GM12878 (cell line): ENCODE results near the gene SPOCD1. TPM values are rescaled to one million over a fixed set of nuclear protein-coding genes. Genes with fewer than 3 reads are reported as not detected.

Experiments
- BCLAF1 ChIP-seq: fragments of 450-650 bp; IDR thresholded peaks from 2 replicates; pipeline ENCODE4 v1.6.1; 2017; ENCODE audit warnings: antibody characterized with exemption, mild to moderate bottlenecking, moderate library complexity
- BRCA1 ChIP-seq: IDR thresholded peaks from 2 replicates; pipeline ENCODE4 v1.6.1; 2011; ENCODE audit warnings: low read depth, low read length, improper control_type of control experiment
- CREM ChIP-seq: IDR thresholded peaks from 2 replicates; pipeline ENCODE4 v1.6.1; 2014; ENCODE audit warnings: antibody characterized with exemption, low read depth
- CTCF ChIP-seq, 3 experiments: IDR thresholded peaks in 2 of 3; conservative IDR thresholded peaks in 1 of 3; 2 replicates each; pipeline ENCODE4 v1.5.1; 2011; ENCODE audit warnings: low read depth in 3 of 3, low read length in 3 of 3, mild to moderate bottlenecking in 3 of 3, control low read depth in 2 of 3, moderate library complexity in 2 of 3, inconsistent platforms in 1 of 3, mixed read lengths in 1 of 3; ENCODE audit not compliant: control insufficient read depth in 2 of 3, insufficient read depth in 1 of 3; ENCODE audit errors: extremely low read depth in 1 of 3
- IKZF2 ChIP-seq, 2 experiments: fragments of 450-650 bp; IDR thresholded peaks; 2 replicates each; pipeline ENCODE4 v1.6.1; 2017; ENCODE audit warnings: mild to moderate bottlenecking in 2 of 2, moderate library complexity in 2 of 2
- MAX ChIP-seq: IDR thresholded peaks from 2 replicates; pipeline ENCODE4 v1.6.1; 2012; ENCODE audit warnings: low read depth, low read length, improper control_type of control experiment
- MTA3 ChIP-seq: IDR thresholded peaks from 2 replicates; pipeline ENCODE4 v1.6.1; 2012; ENCODE audit warnings: low read length, inconsistent platforms, borderline replicate concordance
- MYB ChIP-seq: fragments of 150-350 bp; IDR thresholded peaks from 2 replicates; pipeline ENCODE4 v1.6.1; 2014; ENCODE audit warnings: mild to moderate bottlenecking, low read depth, low read length, borderline replicate concordance
- NKRF ChIP-seq: fragments of 450-650 bp; conservative IDR thresholded peaks from 2 replicates; pipeline ENCODE4 v1.6.1; 2017; ENCODE audit warnings: mild to moderate bottlenecking, moderate library complexity
- SIN3A ChIP-seq: IDR thresholded peaks from 2 replicates; pipeline ENCODE4 v1.6.1; 2012; ENCODE audit warnings: low read depth, low read length, improper control_type of control experiment
- SMAD5 ChIP-seq: IDR thresholded peaks from 2 replicates; pipeline ENCODE4 v1.6.1; 2016; ENCODE audit warnings: antibody characterized with exemption, low read depth
- SUZ12 ChIP-seq: fragments of 200-600 bp; sonication (generic); IDR thresholded peaks from one replicate; pipeline ENCODE4 v1.6.1; 2018; ENCODE audit warnings: antibody characterized with exemption, mild to moderate bottlenecking; ENCODE audit not compliant: unreplicated experiment
- USF2 ChIP-seq: IDR thresholded peaks from 2 replicates; pipeline ENCODE4 v1.6.1; 2011; ENCODE audit warnings: low read depth, low read length, improper control_type of control experiment, borderline replicate concordance
- ZBTB4 ChIP-seq: fragments of 450-650 bp; formaldehyde crosslinking; IDR thresholded peaks from 2 replicates; pipeline ENCODE4 v1.4.0; 2022; ENCODE audit warnings: mild to moderate bottlenecking, moderate library complexity
- ZNF622 ChIP-seq: fragments of 450-650 bp; IDR thresholded peaks from 2 replicates; pipeline ENCODE4 v1.6.1; 2017; ENCODE audit warnings: mild to moderate bottlenecking, inconsistent platforms
- polyA plus RNA-seq, 11 experiments: library from polyadenylated mRNA; depleted of rRNA in 4 of 11; unstranded in 6 of 11; stranded (reverse) in 5 of 11; fragments of >200 nt; fragmentation: Nextera tagmentation in 4 of 11; fragmentation: Illumina TruSeq in 1 of 11; extraction: Ambion mirVana in 4 of 11; extraction: Trizol in 1 of 11; gene quantifications; 1 replicate in 1 of 11; 2 replicates in 10 of 11; pipeline versions ENCODE4 v1.2.1 to v1.2.3, GENCODE V29; 2011 to 2016; ENCODE audit warnings: inconsistent platforms in 2 of 11, missing spikeins in 2 of 11, low read depth in 1 of 11
- total RNA-seq, 4 experiments: library from RNA; depleted of rRNA in 3 of 4; stranded (reverse); fragments of >200 nt in 3 of 4; fragmentation: Illumina TruSeq in 1 of 4; extraction: Trizol in 1 of 4; gene quantifications; 2 replicates each; pipeline versions ENCODE4 v1.2.1 to v1.2.3, GENCODE V29; 2013 to 2021

The SPOCD1 gene
- total and polyA plus RNA-seq, 10 of the 15 experiments (the other 5 are each of a cell fraction or from before 2014, with no cell fraction given): 0.02 to 0.65 (median 0.13) TPM; not detected in 4

- peak in 2 of 3 experiments; percentile 59 to 65; a peak in 4 of 6 replicates for TF ChIP-seq CTCF (IDR thresholded peaks at IDR 0.05 in 2 of 3, conservative IDR thresholded peaks at IDR 0.05 in 1 of 3; ENCODE audit: control insufficient read depth in 2 of 3, extremely low read depth in 1 of 3, insufficient read depth in 1 of 3, low read depth in 3 of 3, low read length in 3 of 3)
- TF ChIP-seq CREM: no peak
- no peak for TF ChIP-seq MTA3
- no peak for TF ChIP-seq MAX
- TF ChIP-seq ZBTB4 (CRISPR knock-in tag): no peak
- TF ChIP-seq SIN3A: no peak
- TF ChIP-seq NKRF: 0 out of 2 replicates have a peak, but pooled peaks have one; percentile 30
- TF ChIP-seq USF2: no peak
- TF ChIP-seq ZNF622: no peak
- TF ChIP-seq MYB: no peak
- peak; percentile 81 for TF ChIP-seq SUZ12
- no peak for TF ChIP-seq BCLAF1
- no peak for TF ChIP-seq BRCA1
- no peak for TF ChIP-seq IKZF2 (IDR thresholded peaks at IDR 0.05)
- no peak for TF ChIP-seq SMAD5
Observed at GRCh38 chr1:31762726-31763670, 52.8 kb downstream of the SPOCD1 start (continued).
